ENCODE results near the gene RP9. TPM values are rescaled to one million over a fixed set of nuclear protein-coding genes. Genes with fewer than 3 reads are reported as not detected.

Gene RP9
- total and polyA plus RNA-seq, 9 of the 15 experiments (the other 6 are each of a cell fraction or from before 2014, with no cell fraction given), result 10.7 to 44.8 (median 33.4) TPM

DNA sequence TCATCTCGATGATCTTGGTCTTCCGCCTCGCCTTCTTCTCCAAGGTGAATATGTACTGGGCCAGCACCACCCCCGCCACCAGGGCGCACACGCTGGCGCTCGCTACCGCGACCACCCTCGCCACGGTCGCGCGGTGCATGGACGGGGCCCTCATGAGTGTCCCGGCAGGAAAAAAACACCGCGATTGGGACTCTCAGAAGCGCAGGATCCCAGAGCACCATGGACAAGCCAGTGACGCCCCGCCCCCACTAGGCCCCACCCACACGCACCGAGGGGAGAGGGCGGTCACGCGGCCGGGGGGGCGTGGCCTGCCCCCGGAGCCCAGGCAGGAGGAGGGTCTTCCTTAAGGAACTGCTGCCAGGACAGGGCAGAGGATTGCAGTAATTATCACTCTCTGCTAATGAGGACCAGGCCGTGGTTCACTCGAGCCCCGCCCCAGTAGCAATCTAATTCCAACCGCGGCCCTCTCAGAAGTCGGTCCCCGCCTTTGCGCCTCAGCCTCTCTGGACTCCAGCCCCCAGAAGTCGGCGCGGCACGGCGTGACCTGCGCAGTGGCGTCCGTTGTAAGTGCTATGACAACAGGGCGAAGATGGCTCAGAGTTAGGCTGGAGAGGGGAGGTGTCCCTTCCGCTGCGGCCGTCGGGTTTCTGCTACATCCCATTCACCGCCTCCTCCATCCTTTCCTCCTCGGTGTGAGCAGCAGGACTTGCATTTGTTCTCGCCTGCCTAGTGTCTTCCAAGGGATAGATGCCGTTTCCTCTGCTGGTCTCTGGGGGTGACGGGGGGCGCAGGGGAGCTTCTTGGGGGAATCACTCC lies 20.0 kb upstream of the RP9 start, which contains the start of gene BBS9 (continued):
- TF ChIP-seq SP1 (CRISPR knock-in tag; IDR thresholded peaks at IDR 0.05) (peak; percentile 92), CTBP1 (IDR thresholded peaks at IDR 0.05; ENCODE audit: borderline replicate concordance) (peak; percentile 80; the same call in 1 of the 2 replicates), MXI1 (IDR thresholded peaks at IDR 0.05; ENCODE audit: low read depth, low read length) (peak; percentile 76), NFXL1 (CRISPR knock-in tag; IDR thresholded peaks at IDR 0.05) (no peak), SMAD4 (CRISPR knock-in tag; conservative IDR thresholded peaks at IDR 0.05) (no peak), NR2C1 (IDR thresholded peaks at IDR 0.05) (no peak), NR2C1 (tag; IDR thresholded peaks at IDR 0.05) (peak; percentile 58; the same call in 1 of the 2 replicates), SMAD3 (CRISPR knock-in tag; conservative IDR thresholded peaks at IDR 0.05) (no peak), KDM2B (CRISPR knock-in tag; IDR thresholded peaks at IDR 0.05) (peak; percentile 88; the same call in 1 of the 2 replicates), MCM3 (IDR thresholded peaks at IDR 0.05) (no peak), NEUROD1 (IDR thresholded peaks at IDR 0.05; ENCODE audit: borderline replicate concordance, low read depth, low read length, partially characterized antibody) (no peak), ZNF830 (CRISPR knock-in tag; IDR thresholded peaks at IDR 0.05) (no peak), POLR2G (IDR thresholded peaks at IDR 0.05; ENCODE audit: low read depth, low read length) (peak; percentile 84), NCOA6 (IDR thresholded peaks at IDR 0.05) (peak; percentile 92), ZSCAN29 (IDR thresholded peaks at IDR 0.05) (no peak), RFX1 (IDR thresholded peaks at IDR 0.05) (peak; percentile 94)
- TF ChIP-seq, protein P1, sequence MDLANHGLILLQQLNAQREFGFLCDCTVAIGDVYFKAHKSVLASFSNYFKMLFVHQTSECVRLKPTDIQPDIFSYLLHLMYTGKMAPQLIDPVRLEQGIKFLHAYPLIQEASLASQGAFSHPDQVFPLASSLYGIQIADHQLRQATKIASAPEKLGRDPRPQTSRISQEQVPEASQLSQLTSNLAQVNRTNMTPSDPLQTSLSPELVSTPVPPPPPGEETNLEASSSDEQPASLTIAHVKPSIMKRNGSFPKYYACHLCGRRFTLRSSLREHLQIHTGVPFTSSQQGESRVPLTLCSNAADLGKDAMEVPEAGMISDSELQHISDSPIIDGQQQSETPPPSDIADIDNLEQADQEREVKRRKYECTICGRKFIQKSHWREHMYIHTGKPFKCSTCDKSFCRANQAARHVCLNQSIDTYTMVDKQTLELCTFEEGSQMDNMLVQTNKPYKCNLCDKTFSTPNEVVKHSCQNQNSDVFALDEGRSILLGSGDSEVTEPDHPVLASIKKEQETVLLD (IDR thresholded peaks at IDR 0.05), result peak; percentile 83
- TF ChIP-seq, protein P2, sequence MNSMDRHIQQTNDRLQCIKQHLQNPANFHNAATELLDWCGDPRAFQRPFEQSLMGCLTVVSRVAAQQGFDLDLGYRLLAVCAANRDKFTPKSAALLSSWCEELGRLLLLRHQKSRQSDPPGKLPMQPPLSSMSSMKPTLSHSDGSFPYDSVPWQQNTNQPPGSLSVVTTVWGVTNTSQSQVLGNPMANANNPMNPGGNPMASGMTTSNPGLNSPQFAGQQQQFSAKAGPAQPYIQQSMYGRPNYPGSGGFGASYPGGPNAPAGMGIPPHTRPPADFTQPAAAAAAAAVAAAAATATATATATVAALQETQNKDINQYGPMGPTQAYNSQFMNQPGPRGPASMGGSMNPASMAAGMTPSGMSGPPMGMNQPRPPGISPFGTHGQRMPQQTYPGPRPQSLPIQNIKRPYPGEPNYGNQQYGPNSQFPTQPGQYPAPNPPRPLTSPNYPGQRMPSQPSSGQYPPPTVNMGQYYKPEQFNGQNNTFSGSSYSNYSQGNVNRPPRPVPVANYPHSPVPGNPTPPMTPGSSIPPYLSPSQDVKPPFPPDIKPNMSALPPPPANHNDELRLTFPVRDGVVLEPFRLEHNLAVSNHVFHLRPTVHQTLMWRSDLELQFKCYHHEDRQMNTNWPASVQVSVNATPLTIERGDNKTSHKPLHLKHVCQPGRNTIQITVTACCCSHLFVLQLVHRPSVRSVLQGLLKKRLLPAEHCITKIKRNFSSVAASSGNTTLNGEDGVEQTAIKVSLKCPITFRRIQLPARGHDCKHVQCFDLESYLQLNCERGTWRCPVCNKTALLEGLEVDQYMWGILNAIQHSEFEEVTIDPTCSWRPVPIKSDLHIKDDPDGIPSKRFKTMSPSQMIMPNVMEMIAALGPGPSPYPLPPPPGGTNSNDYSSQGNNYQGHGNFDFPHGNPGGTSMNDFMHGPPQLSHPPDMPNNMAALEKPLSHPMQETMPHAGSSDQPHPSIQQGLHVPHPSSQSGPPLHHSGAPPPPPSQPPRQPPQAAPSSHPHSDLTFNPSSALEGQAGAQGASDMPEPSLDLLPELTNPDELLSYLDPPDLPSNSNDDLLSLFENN (IDR thresholded peaks at IDR 0.05; ENCODE audit: low read depth in 2 of 2, low read length in 2 of 2), result no peak
- TF ChIP-seq, protein P3, sequence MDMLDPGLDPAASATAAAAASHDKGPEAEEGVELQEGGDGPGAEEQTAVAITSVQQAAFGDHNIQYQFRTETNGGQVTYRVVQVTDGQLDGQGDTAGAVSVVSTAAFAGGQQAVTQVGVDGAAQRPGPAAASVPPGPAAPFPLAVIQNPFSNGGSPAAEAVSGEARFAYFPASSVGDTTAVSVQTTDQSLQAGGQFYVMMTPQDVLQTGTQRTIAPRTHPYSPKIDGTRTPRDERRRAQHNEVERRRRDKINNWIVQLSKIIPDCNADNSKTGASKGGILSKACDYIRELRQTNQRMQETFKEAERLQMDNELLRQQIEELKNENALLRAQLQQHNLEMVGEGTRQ (CRISPR knock-in tag; IDR thresholded peaks at IDR 0.05), result peak; percentile 78
- TF ChIP-seq, protein P4, sequence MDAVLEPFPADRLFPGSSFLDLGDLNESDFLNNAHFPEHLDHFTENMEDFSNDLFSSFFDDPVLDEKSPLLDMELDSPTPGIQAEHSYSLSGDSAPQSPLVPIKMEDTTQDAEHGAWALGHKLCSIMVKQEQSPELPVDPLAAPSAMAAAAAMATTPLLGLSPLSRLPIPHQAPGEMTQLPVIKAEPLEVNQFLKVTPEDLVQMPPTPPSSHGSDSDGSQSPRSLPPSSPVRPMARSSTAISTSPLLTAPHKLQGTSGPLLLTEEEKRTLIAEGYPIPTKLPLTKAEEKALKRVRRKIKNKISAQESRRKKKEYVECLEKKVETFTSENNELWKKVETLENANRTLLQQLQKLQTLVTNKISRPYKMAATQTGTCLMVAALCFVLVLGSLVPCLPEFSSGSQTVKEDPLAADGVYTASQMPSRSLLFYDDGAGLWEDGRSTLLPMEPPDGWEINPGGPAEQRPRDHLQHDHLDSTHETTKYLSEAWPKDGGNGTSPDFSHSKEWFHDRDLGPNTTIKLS (IDR thresholded peaks at IDR 0.05; ENCODE audit: borderline replicate concordance, low read depth), result peak; percentile 79
- TF ChIP-seq, protein P5, sequence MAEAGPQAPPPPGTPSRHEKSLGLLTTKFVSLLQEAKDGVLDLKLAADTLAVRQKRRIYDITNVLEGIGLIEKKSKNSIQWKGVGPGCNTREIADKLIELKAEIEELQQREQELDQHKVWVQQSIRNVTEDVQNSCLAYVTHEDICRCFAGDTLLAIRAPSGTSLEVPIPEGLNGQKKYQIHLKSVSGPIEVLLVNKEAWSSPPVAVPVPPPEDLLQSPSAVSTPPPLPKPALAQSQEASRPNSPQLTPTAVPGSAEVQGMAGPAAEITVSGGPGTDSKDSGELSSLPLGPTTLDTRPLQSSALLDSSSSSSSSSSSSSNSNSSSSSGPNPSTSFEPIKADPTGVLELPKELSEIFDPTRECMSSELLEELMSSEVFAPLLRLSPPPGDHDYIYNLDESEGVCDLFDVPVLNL (CRISPR knock-in tag; IDR thresholded peaks at IDR 0.05; ENCODE audit: low read depth), result no peak
